ENCODE data around the gene GAS2L3.
"Not testable (repeated sequence)": the region's sequence is repeated elsewhere in the genome, so short reads cannot be mapped to it uniquely, and the experiment has no call there.

GAS2L3 gene

DNA sequence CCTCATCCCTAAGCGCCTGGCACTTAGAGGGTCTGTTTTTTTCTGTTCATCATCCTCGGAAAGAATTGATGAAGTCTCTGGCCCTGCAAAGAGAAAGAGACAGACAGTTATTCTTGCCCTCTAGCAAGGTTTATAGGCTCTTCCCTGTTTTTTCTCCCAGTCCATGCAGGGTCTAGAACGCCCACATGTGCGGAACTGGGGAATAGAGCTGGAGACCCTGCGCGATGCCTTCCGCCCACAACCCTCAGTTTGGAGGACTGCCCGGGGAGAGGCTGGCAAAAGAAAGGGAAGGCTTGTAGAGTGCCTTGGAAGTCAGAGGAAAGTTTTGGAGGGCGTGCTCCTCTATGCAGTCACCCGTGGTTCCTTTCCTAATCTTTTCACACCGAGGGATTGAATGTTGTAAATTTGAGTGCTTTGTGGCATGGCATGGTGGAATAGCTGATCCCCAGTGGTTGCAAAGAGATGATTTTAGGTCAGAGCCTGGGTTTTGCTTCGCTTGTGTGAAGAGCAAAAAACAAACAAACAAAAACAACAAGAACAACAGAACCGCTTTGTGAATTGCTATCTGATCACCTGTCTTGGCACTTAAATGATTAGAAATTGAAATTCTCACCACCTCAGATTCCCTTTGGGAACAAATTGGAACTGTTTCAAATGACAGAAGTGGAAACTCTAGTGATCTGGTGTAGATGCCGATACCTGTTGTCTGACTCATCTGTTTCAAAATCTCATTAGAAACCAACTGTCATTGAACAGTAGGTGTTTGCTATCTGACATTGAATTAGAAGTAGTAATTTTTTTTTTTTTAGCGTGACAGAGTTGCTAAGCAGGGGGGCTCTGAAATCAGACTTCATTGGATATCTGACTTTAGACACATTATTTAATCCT is 947 bp downstream of the GAS2L3 start:
- no peak for DNase-seq (ENCODE audit: low read depth)

DNA sequence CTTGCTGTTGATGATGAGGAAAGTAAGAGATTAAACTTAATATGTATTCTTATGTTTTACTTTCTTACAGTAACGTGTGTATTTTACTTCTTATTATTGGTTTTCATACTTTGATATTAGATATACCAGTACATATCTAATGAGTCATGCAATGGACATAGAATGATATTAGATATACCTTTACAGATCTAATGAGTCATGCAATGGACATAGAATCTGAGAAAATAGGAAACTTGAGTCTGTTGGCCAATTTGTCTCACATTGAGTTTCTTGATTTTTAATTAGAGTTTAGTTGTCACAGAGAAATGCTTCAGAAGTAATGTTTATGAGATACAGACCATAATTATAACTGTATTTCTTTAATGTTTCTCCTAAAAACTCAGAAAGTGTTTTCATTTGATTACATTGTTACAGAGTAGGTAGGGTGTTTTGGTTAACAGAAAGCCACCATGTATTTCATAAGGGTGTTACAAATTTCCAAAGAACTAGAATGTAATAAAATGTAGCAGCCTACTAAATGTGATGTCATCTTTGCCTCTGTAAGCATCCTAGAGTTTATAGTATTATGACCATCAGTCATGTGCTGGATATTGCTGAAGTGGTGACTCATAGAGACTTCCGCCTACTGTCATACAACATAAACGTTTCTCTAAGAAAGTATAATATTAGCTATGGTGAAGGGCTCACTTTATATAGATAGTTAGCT is 3.0 kb downstream of the GAS2L3 start:
- no peak for DNase-seq (ENCODE audit: low read depth)

DNA sequence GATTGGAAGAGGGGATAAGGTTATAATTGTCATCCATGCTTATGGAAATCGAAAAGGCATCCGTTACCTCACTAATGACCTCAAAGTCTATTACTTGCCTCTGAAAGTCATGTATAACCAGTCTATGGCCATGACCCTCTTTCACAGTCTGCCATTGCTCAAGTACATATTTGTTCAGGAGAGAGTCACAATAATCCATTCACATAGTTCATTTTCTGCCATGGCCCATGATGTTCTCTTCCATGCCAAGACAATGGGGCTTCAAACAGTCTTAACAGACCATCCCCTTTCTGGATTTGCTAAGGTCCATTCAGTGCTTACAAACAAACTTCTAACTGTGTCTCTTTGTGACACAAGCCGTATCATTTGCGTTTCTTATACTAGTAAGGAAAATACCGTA is 5.4 kb downstream of the GAS2L3 start:
- no peak for DNase-seq (ENCODE audit: low read depth)

DNA sequence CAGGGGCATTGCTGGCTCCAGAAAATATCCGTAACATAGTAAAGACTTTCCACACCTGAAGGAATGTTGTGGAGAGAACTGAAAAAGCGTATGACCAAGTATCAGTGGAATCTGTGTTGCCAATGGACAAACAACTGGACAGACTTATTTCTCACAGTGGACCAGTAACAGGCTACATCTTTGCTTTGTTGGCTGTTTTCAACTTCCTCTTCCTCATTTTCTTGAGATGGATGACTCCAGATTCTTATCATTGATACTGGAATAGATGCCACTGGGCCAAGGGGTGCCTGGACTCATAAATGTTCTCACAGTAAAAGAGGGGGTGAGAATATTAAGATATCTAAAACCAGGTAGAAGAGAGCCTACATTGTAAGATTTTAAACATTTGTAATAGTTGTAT is 6.4 kb downstream of the GAS2L3 start:
- DNase-seq (ENCODE audit: low read depth) = no peak

DNA sequence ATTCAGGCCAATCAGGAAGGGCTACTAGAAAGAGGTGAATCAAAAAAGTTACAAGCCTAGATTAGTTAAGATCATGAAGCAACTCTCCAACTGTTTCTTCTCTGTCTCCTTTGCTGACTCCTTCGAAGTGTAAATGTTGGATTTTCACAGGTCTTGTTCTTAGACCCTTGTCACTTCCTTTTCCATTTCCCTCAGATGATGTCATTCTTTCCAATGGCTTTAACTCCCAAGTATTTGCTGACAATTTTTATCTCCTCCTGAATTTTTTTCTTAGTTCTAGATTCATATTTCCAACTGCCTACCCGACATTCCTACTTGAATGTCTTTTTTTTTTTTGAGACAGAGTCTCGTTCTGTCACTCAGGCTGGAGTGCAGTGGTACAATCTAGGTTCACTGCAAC is 10.8 kb downstream of the GAS2L3 start:
- no peak for DNase-seq (ENCODE audit: low read depth)

DNA sequence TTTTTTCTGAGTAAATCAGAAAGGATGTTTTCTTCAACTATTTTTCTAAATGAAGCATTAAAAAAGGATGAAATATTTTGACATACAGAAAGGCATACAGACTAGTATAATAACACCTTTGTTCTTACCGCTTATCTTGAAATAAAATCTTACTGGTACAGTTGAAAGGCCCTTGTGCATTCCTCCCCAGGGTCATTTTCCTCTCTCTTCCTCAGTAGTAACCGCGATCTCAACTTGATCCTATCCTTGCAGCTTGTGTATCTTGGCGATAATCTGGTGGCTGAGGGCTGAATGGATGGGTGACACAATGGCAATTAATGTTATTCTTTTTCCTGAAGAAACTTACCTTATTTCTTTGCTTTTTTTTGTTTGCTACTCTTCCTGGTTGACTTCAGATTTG is 18.5 kb downstream of the GAS2L3 start:
- no peak for DNase-seq (ENCODE audit: low read depth)

DNA sequence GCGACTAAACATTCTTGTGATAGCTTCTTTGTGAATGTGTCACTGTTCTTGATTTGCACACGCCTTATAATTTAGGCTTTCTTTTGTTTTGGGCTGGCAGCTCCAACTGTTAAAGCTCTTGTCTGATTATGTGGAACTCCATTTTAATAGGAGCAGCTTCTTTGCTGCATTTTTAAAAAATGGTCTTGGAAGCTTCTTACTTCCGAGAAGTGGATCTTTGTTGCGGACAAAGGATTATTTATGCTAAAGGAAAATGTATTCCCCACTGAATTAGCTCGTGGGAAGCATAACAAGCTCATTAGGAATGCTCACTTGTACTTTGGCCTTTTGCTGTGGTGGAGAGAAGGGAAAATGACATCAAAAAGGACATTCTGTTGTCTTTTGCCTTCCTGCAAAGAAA is 20.0 kb downstream of the GAS2L3 start:
- no peak for DNase-seq (ENCODE audit: low read depth)

DNA sequence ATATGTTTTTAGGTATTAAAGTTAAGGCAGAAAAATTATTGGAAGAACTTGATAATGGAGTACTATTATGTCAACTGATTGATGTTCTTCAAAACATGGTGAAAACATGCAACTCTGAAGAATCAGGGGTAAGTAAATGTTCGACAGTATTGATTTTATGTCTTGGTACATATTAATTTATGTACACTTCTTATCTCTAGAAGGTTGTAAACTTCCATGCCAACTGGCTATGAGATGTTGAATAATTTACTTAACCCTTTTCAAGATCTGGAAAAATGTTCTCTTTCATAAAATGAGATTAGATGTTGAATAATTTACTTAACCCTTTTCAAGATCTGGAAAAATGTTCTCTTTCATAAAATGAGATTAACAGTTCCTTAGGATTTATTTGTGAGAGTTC is 28.1 kb downstream of the GAS2L3 start:
- no peak for DNase-seq (ENCODE audit: low read depth)

DNA sequence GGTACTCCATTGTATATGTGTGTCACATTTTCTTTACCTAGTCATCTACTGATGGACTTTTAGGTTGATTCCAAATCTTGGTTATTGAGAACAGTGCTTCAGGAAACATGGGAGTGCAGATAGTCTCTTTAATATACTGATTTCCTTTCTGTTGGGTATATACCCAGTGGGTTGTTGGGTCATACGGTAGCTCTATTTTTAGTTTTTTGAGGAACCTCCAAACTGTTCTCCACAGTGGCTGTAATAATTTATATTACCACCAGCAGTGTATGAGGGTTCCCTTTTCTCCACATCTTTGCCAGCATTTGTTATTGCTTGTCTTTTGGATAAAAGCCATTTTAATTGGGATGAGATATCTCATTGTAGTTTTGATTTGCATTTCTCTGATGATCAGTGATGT is 29.5 kb downstream of the GAS2L3 start:
- DNase-seq (ENCODE audit: low read depth) = not testable (repeated sequence)

DNA sequence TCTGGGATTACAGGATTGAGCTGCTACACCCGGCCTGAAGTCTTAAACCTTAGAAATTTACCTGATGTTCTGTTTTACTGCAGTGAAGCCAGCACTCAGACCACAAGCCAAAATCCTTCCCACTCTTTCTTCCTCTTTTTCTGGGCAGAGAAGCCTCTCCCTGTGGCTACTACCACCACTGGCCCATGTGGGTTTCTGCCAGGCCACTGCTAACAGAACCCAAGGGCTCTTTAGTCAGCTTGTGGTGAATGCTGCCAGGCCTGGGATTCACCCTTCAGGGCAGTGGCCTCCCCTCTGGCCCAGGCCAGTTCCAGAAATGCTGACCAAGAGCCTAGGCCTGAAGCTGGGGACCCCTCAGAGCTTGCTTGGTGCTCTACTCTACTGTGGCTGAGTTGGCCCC is 35.3 kb downstream of the GAS2L3 start:
- DNase-seq (ENCODE audit: low read depth) = no peak

DNA sequence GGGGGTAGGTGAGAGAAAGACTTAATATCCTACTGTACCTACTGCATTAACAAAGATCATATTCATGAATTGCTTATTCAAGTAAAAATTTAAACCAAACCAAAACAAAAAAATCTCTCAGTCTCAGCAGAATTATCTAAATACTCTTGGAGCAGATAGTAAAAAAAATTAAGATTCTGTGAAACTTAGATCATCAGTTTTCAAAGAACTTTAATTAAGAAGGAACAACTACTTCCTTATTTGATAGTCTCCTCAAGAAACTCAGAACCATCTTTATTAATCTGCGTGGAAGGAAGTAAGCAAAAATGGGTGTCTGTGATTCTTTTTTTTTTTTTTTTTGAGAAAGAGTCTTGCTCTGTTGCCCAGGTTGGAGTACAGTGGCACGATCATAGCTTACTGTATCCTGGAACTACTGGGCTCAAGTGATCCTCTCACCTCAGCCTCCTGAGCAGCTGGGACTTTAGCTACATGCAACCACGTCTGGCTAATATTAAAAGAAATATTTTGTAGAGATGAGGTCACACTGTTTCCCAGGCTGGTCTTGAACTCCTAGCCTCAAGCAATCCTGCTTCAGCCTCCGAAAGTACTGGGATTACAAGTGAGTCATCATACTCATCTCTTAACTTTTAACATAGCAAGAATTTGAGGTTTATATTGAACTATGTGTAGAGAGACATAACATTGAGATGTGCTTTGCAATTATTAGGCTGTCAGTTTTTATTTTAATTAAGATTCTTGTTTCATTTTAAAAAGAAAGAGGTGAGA is 37.4 kb downstream of the GAS2L3 start:
- no peak for DNase-seq (ENCODE audit: low read depth)

DNA sequence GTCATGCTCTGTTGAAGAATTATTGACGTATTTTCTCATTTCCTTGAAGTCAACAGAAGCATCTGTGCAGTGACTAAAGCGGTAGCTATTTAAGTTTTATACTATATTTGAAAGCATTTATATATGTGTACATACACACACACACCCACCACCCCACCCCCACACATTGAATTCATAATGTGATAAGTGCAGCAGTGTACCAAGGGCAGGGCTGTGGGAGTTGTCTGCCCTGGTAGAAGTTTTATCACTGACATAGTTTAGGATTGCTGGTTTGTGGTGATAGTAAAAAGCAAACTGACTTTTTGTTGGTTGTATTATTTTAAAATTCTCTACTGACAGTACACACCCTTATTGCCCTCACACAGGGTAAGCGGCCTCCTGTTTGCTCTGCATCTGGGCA is 39.1 kb downstream of the GAS2L3 start:
- no peak for DNase-seq (ENCODE audit: low read depth)

DNA sequence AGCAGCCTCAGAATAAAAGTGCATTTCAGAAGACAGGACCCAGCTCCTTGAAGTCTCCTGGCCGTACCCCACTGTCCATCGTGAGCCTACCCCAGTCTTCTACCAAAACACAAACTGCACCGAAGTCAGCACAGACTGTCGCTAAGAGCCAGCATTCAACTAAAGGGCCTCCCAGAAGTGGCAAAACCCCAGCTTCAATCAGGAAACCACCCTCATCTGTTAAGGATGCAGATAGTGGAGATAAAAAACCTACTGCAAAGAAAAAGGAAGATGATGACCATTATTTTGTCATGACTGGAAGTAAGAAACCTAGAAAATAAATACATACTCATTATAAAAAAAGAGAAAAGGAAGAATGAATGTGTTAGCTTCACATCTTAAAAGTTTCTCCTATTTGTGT is 51.1 kb downstream of the GAS2L3 start:
- DNase-seq (ENCODE audit: low read depth) = no peak

DNA sequence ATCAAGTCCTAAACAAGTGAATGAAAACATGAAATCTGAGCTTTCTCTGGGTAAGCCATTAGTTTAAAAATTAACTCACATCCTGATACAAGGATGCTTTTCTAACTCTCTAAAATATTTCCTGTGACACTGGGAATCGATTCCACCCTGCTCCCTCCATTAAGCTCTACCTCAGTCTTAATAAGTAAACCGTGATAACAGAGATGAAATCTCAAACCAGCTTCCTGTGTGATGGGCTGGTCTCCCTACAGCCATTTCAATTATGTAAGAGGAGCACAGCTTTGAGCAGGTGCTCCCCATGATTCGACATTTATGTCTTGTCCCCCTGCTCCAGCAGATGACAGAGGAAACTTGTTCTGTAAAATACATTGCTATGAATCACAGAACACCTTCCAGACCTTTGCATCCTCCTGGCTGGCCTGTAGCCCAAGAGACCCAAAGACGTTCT is 59.0 kb downstream of the GAS2L3 start:
- no peak for DNase-seq (ENCODE audit: low read depth)

DNA sequence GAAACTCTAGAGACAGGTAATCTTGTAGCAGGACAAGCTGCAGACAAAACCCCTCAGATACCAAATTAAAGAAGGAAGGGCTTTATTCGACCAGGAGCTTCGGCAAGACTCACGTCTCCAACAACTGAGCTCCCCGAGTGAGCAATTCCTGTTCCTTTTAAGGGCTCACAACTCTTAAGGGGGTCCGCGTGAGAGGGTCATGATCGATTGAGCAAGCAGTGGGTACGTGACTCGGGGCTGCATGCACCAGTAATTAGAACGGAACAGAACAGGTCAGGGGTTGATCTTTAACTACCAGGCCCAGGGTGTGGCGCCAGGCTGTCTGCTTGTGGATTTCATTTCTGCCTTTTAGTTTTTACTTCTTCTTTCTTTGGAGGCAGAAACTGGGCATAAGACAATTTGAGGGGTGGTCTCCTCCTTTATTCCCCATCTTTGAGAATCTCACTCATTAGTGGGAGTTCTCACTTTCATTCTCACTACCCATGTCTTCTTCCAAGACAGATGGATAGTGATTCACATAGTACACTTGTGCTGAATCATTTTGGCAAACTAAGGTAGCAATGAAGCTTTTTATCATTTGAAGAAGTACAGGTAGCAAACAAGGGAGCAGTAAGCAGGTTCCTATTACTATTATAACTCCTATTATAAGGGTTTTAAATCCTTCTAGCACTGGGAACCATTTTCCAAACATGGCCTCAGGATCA is 59.8 kb downstream of the GAS2L3 start:
- DNase-seq (ENCODE audit: low read depth) = not testable (repeated sequence)

DNA sequence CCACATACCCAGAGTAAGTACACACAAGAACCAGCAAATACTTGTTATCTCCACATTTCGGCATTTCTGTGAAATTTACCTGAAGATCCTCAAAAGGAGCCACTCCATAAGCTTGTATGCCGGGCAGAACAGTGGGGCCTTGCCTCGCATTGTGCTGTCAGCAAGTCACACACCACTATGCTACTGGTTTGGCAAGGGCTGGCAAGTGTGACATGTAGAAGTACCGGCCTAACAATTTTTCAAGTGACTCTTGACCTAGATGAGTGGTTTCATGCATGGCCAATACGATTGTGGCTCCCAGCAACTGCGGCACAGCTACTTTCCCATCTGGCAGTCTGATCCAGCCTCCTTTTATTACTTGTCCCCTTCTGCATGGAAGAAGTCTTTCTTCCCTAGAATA is 69.8 kb downstream of the GAS2L3 start:
- DNase-seq (ENCODE audit: low read depth) = no peak

DNA sequence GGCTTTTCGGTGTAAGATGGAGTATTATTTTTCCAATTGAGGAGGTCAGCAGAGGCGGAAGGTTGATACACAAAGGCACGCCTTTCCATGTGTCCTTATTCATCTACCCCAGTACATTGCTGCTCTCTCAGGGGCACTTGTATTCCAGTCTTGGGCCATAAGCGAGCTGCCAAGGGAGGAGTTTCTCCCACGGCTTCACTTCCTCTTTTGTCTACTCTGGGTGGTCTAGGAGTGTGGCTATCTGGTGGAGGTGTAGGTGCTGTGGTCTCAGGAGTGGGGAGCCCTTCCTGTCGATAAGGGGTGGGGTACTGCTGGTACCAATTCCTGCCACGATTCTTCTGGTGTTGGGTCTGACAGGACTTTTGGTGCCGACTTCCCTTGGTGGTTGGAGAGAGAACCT is 73.4 kb downstream of the GAS2L3 start:
- DNase-seq (ENCODE audit: low read depth) = no peak

DNA sequence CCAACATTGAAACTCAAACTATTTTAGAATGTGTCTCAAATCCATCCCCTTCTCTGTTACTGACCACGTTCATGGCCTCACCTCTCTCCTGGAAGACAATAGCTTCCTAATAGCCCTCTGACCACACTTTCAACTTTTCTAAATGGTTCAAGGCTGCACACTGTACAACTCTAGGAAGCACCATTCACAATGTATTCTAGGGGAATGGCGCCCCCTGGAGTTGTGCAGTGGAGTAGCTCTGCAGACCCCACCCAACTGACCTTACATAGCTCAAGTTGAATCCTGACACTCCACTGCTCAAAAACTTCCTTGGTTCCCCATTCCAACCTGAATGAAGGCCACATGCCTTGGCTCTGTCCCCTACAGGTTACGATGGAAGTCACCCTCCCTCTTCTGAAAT is 77.6 kb downstream of the GAS2L3 start:
- no peak for DNase-seq (ENCODE audit: low read depth)

DNA sequence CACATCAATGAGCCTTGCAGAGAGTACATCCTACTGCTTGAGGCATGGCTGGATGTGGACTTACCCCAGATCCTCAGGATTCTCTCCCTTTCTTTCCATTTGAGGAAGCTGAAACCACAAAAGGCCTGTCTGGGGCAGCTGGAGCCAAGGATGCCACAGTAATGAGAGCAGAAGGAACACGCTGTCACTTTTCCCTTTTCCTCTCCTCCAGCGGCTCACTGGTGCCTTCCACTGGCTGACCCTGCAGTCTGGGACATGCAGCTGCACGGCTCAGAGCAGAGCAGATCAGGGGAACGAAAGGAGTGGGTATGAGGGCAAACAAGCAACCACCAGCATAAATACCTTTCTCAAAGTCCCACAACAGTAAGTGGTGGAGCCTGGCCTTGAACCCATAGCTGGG is 78.2 kb downstream of the GAS2L3 start:
- DNase-seq (ENCODE audit: low read depth) = no peak

DNA sequence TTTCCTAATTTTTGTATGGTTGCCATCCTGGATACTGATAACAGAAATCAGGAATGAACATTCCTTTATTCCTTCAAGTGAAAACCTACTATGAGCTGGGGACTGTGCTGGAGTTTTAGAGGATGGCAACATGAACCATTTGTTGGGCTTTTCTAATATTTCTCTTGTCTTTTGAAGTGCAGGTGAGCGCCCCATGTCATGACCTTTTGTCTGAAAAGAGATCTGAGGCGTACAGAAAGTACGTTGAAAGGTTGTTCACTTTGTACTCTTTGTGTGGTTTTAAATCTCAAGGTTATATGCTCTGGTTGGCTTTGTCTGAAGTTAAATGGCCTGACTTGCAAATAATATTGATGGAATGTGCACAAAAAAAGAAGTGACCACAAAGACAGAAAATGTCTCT is 79.0 kb downstream of the GAS2L3 start:
- DNase-seq (ENCODE audit: low read depth) = no peak

DNA sequence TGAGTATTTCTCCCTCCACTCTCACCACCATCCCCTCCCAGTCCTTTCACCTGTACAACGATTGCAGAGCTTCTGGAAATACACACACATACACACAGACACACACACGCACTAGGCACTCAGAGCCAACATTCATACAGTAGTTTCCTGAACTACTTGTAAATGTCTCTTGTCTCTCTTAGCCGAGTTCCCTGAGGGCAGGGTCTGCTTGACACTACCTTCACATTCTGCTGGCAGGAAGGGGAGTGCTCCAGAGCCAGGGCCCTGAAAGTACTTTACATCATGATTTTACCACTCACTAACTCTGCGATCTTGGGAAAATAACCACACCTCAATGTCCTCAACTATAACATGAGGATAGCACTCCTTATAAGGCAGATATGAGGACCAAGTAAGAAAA is 82.7 kb downstream of the GAS2L3 start:
- DNase-seq (ENCODE audit: low read depth) = no peak

DNA sequence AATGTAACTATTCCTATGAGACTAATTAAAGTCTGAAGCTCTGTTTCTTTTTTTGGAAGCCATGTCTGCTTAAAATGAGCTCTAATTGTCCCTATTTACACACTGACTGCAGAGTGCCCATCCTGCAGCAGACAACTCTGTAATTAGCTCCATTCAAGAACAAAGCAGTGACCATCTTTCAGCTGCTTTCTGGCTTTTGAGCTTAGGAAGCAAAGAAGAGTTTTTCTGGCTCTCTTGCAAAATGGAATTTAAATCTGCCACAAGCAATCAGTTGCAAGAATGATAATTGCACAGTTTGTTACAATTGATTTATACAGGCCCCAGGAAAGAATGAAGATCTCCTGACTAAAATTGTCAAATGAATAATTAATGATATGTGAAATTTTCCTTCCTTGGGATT is 83.4 kb downstream of the GAS2L3 start:
- DNase-seq (ENCODE audit: low read depth) = no peak
